Parietal lobe (tissue), 2 donors: ENCODE measurements around the gene C1orf226. TPM values are rescaled to one million over a fixed set of nuclear protein-coding genes. Genes with fewer than 3 reads are reported as not detected.
A peak's percentile ranks its signal among the peaks of the same experiment; 100 is the strongest.

Source experiments
- small RNA-seq: library from RNA; depleted of rRNA; stranded (forward); fragments of <200 nt; gene quantifications from one replicate; pipeline ENCODE3, GENCODE V24; 2014; ENCODE audit warnings: low replicate concordance
- total RNA-seq: library from RNA; depleted of rRNA; stranded (reverse); fragments of >200 nt; gene quantifications from one replicate; pipeline ENCODE4 v1.2.3, GENCODE V29; 2014

Gene C1orf226
- total RNA-seq: 7.5 TPM

GRCh38 chr1:162381383-162381782 is at the start of gene C1orf226:
C1orf226 (plus strand) TSS chr1:162381728; CDS start chr1:162381902, 174 bp downstream.

GRCh38 chr1:162376691-162377090 is 4.8 kb upstream of the C1orf226 start, which contains the start of gene SPATA46:
SPATA46 (minus strand) TSS chr1:162376854; CDS start chr1:162376790, 64 bp downstream.

GRCh38 chr1:162412002-162412401 is 30.5 kb downstream of the C1orf226 start, which contains the start of gene SH2D1B:
SH2D1B (minus strand) TSS chr1:162412136; CDS start chr1:162412016, 120 bp downstream.

Small RNAs within 50 kb of the gene (small RNA-seq; reads per million reads assigned to genes)
- 0.67 reads per million, percentile 58 among the genes with 10 or more reads in this experiment for gene MIR556
- not detected for gene RNA5SP61

Other genes with a start within 250 kb of the C1orf226 start
- gene SPATA46, start 4.9 kb upstream of the C1orf226 start, total RNA-seq: not detected
- not detected for gene SH2D1B, start 30.4 kb downstream of the C1orf226 start, total RNA-seq
- gene UHMK1, start 116.1 kb downstream of the C1orf226 start, total RNA-seq: 35.4 TPM
- 38.5 TPM for gene UAP1, start 180.0 kb downstream of the C1orf226 start, total RNA-seq